ENCODE data around the gene FGF12.

DNA sequence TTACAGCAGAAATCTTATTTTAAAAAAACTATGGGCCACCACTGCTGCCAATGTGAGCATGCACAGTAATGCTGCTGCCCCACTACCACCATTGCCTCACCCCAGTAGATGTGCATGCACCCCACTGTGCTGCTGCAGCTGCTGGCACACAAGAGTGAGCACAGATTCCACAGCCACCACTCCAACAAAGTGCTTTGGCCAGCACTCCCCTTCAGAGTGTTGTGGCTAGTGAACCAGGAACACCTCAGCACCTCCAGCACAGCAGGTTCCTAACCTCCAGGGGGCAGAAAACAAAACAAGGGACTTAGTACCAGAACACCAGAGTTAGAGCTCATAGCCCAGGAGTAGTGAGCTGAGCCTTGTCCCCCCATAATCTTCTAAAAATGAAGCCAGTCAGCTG, 636.8 kb downstream of the FGF12 start:
- TF ChIP-seq, protein P1, sequence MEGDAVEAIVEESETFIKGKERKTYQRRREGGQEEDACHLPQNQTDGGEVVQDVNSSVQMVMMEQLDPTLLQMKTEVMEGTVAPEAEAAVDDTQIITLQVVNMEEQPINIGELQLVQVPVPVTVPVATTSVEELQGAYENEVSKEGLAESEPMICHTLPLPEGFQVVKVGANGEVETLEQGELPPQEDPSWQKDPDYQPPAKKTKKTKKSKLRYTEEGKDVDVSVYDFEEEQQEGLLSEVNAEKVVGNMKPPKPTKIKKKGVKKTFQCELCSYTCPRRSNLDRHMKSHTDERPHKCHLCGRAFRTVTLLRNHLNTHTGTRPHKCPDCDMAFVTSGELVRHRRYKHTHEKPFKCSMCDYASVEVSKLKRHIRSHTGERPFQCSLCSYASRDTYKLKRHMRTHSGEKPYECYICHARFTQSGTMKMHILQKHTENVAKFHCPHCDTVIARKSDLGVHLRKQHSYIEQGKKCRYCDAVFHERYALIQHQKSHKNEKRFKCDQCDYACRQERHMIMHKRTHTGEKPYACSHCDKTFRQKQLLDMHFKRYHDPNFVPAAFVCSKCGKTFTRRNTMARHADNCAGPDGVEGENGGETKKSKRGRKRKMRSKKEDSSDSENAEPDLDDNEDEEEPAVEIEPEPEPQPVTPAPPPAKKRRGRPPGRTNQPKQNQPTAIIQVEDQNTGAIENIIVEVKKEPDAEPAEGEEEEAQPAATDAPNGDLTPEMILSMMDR (IDR thresholded peaks at IDR 0.05) = no peak
- TF ChIP-seq POLR2AphosphoS5 (IDR thresholded peaks at IDR 0.05) (no peak), EP300 (IDR thresholded peaks at IDR 0.05; ENCODE audit: low read depth) (no peak), POLR2A (IDR thresholded peaks at IDR 0.05) (no peak)
